ENCODE measurements around the gene FNDC11. TPM values are rescaled to one million over a fixed set of nuclear protein-coding genes. Genes with fewer than 3 reads are reported as not detected.

FNDC11 gene
- total RNA-seq, 1 donor from 2014 or later = 0.75 TPM

GRCh38 chr20:63522981-63523611 is 30.9 kb upstream of the FNDC11 start:
- DNase-seq (ENCODE audit: low read depth) = peak; percentile 69

GRCh38 chr20:63525185-63525584 is 28.8 kb upstream of the FNDC11 start:
- DNase-seq (ENCODE audit: low read depth) = no peak

GRCh38 chr20:63525971-63526370 is 28.0 kb upstream of the FNDC11 start:
- no peak for DNase-seq (ENCODE audit: low read depth)

GRCh38 chr20:63527184-63527583 is 26.8 kb upstream of the FNDC11 start:
- DNase-seq (ENCODE audit: low read depth) = no peak

- DNase-seq (ENCODE audit: low read depth) = no peak
Measured at GRCh38 chr20:63529180-63529860, 24.6 kb upstream of the FNDC11 start.

GRCh38 chr20:63529861-63530787 is 23.8 kb upstream of the FNDC11 start:
- DNase-seq (ENCODE audit: low read depth) = no peak

- no peak for DNase-seq (ENCODE audit: low read depth)
Measured at GRCh38 chr20:63530788-63531160, 23.2 kb upstream of the FNDC11 start.

GRCh38 chr20:63531686-63532448 is 22.1 kb upstream of the FNDC11 start:
- DNase-seq (ENCODE audit: low read depth) = no peak

GRCh38 chr20:63532449-63532971 is 21.4 kb upstream of the FNDC11 start:
- DNase-seq (ENCODE audit: low read depth) = peak; percentile 65

GRCh38 chr20:63533388-63533787 is 20.6 kb upstream of the FNDC11 start:
- DNase-seq (ENCODE audit: low read depth) = no peak

GRCh38 chr20:63533871-63534393 is 20.0 kb upstream of the FNDC11 start:
- DNase-seq (ENCODE audit: low read depth) = no peak

- no peak for DNase-seq (ENCODE audit: low read depth)
Measured at GRCh38 chr20:63534427-63534830, 19.5 kb upstream of the FNDC11 start.

- DNase-seq (ENCODE audit: low read depth) = peak; percentile 41
Measured at GRCh38 chr20:63534831-63535651, 18.9 kb upstream of the FNDC11 start.

GRCh38 chr20:63536241-63536977 is 17.6 kb upstream of the FNDC11 start:
- DNase-seq (ENCODE audit: low read depth) = peak; percentile 97

- no peak for DNase-seq (ENCODE audit: low read depth)
Measured at GRCh38 chr20:63536997-63537524, 16.9 kb upstream of the FNDC11 start, which contains the start of gene PTK6. PTK6 (minus strand) TSS chr20:63537376; CDS start chr20:63537314, 62 bp downstream.

GRCh38 chr20:63537525-63538203 is 16.3 kb upstream of the FNDC11 start:
- DNase-seq (ENCODE audit: low read depth) = peak; percentile 98

GRCh38 chr20:63538204-63539091 is 15.5 kb upstream of the FNDC11 start:
- DNase-seq (ENCODE audit: low read depth) = no peak

All from myocyte (in vitro differentiated cells).